Osteocyte (in vitro differentiated cells): Measurements from ENCODE around the gene SEPTIN8. TPM values are rescaled to one million over a fixed set of nuclear protein-coding genes. Genes with fewer than 3 reads are reported as not detected.

Source experiments
- DNase-seq: peaks from one replicate; pipeline ENCODE4 v3.0.0; 2021; ENCODE audit warnings: mixed read lengths; ENCODE audit not compliant: unreplicated experiment; ENCODE audit errors: extremely low spot score
- H3K27ac Mint-ChIP-seq: one replicate; pipeline ENCODE4 v1.8.0; 2021; ENCODE audit warnings: mild to moderate bottlenecking, mixed read lengths; ENCODE audit not compliant: unreplicated experiment
- H3K27me3 Mint-ChIP-seq: one replicate; pipeline ENCODE4 v1.8.0; 2021; ENCODE audit warnings: mixed read lengths; ENCODE audit not compliant: unreplicated experiment
- H3K36me3 Mint-ChIP-seq: one replicate; pipeline ENCODE4 v1.8.0; 2021; ENCODE audit warnings: mixed read lengths; ENCODE audit not compliant: unreplicated experiment
- H3K4me1 Mint-ChIP-seq: one replicate; pipeline ENCODE4 v1.8.0; 2021; ENCODE audit warnings: mixed read lengths; ENCODE audit not compliant: unreplicated experiment
- H3K4me3 Mint-ChIP-seq: one replicate; pipeline ENCODE4 v1.8.0; 2021; ENCODE audit warnings: mild to moderate bottlenecking, moderate library complexity, mixed read lengths; ENCODE audit not compliant: unreplicated experiment
- H3K9me3 Mint-ChIP-seq: one replicate; pipeline ENCODE4 v1.8.0; 2021; ENCODE audit warnings: mixed read lengths; ENCODE audit not compliant: unreplicated experiment
- CTCF ChIP-seq: fragments of 200-600 bp; sonication (generic); IDR thresholded peaks from 2 replicates; pipeline ENCODE4 v1.5.0; 2021; ENCODE audit warnings: antibody characterized with exemption, mild to moderate bottlenecking, moderate library complexity
- total RNA-seq: library from RNA; stranded (reverse); gene quantifications from 2 replicates; pipeline ENCODE4 v1.2.1, GENCODE V29; 2021

Gene SEPTIN8
- total RNA-seq, 1 donor from 2014 or later, result 57.9 TPM

- Mint-ChIP-seq H3K27me3 (no peaks in the 10 kb centered on the region), H3K9me3 (no peaks in the 10 kb centered on the region), H3K4me1 (peaks cover 47% of the 10 kb centered on the region), H3K36me3 (no peaks in the 10 kb centered on the region), H3K4me3 (no peak overlapping the region), H3K27ac (peak overlapping the region; percentile 65)
- DNase-seq, result no peak
- no peak for TF ChIP-seq CTCF
Measured at GRCh38 chr5:132771503-132771998, 5.5 kb downstream of the SEPTIN8 start.

GRCh38 chr5:132770476-132771159 lies 6.4 kb downstream of the SEPTIN8 start:
- Mint-ChIP-seq H3K4me1 (peaks cover 41% of the 10 kb centered on the region), H3K4me3 (no peak overlapping the region), H3K36me3 (no peaks in the 10 kb centered on the region), H3K27ac (no peak overlapping the region), H3K9me3 (no peaks in the 10 kb centered on the region), H3K27me3 (no peaks in the 10 kb centered on the region)
- no peak for TF ChIP-seq CTCF
- no peak for DNase-seq

- Mint-ChIP-seq H3K4me3 (no peak overlapping the region), H3K9me3 (no peaks in the 10 kb centered on the region), H3K27me3 (no peaks in the 10 kb centered on the region), H3K36me3 (peaks cover 7% of the 10 kb centered on the region), H3K4me1 (peaks cover 32% of the 10 kb centered on the region), H3K27ac (no peak overlapping the region)
- no peak for DNase-seq
- no peak for TF ChIP-seq CTCF
Measured at GRCh38 chr5:132768485-132768868, 8.6 kb downstream of the SEPTIN8 start.

GRCh38 chr5:132767150-132767549 lies 9.9 kb downstream of the SEPTIN8 start:
- DNase-seq, result no peak

GRCh38 chr5:132766806-132767055 lies 10.3 kb downstream of the SEPTIN8 start:
- H3K36me3 Mint-ChIP-seq, result peaks cover 16% of the 10 kb centered on the region
- H3K9me3 Mint-ChIP-seq, result no peaks in the 10 kb centered on the region
- H3K4me3 Mint-ChIP-seq, result no peak overlapping the region
- H3K27ac Mint-ChIP-seq, result no peak overlapping the region
- H3K27me3 Mint-ChIP-seq, result no peaks in the 10 kb centered on the region
- TF ChIP-seq CTCF, result no peak
- peaks cover 18% of the 10 kb centered on the region for H3K4me1 Mint-ChIP-seq
- no peak for DNase-seq

More at GRCh38 chr5:132767150-132767549, 9.9 kb downstream of the SEPTIN8 start:
- Mint-ChIP-seq H3K27me3 (no peaks in the 10 kb centered on the region), H3K4me1 (peaks cover 21% of the 10 kb centered on the region), H3K4me3 (no peak overlapping the region), H3K36me3 (peaks cover 16% of the 10 kb centered on the region), H3K27ac (no peak overlapping the region), H3K9me3 (no peaks in the 10 kb centered on the region)
- TF ChIP-seq CTCF, result no peak
